Mucosa of rectum (tissue), 2 donors: Measurements from ENCODE around the gene SMARCAD1.

Experiments
- H3K27ac ChIP-seq, 2 donors: one replicate each; pipeline ENCODE4 v1.7.0; 2013; ENCODE audit warnings: inconsistent platforms in 2 of 2, low read depth in 2 of 2, low read length in 2 of 2
- H3K27me3 ChIP-seq, 2 donors: one replicate each; pipeline ENCODE4 v1.7.0; 2013; ENCODE audit warnings: low read length in 2 of 2; ENCODE audit not compliant: control insufficient read depth in 2 of 2, insufficient read depth in 2 of 2
- H3K36me3 ChIP-seq, 2 donors: one replicate each; pipeline ENCODE4 v1.7.0; 2013; ENCODE audit warnings: low read length in 2 of 2; ENCODE audit not compliant: control insufficient read depth in 2 of 2, insufficient read depth in 2 of 2
- H3K4me1 ChIP-seq, 2 donors: one replicate each; pipeline ENCODE4 v1.7.0; 2013; ENCODE audit warnings: low read length in 2 of 2, mild to moderate bottlenecking in 1 of 2; ENCODE audit not compliant: control insufficient read depth in 2 of 2, insufficient read depth in 2 of 2
- H3K4me3 ChIP-seq, 2 donors: one replicate each; pipeline ENCODE4 v1.7.0; 2013; ENCODE audit warnings: low read length in 2 of 2
- H3K9ac ChIP-seq, 2 donors: one replicate each; pipeline ENCODE4 v1.7.0; 2013; ENCODE audit warnings: low read length in 2 of 2, low read depth in 1 of 2, mild to moderate bottlenecking in 1 of 2
- H3K9me3 ChIP-seq, 2 donors: one replicate each; pipeline ENCODE4 v1.7.0; 2013; ENCODE audit warnings: low read length in 2 of 2; ENCODE audit not compliant: control insufficient read depth in 2 of 2
- donor health status: healthy.
- donor health status: Normal muscosa, but diverticular disease.

The SMARCAD1 gene

GRCh38 chr4:94177822-94178221 is 29.8 kb upstream of the SMARCAD1 start:
- Histone ChIP-seq H3K4me1 (no peaks in the 10 kb centered on the region), H3K36me3 (no peaks in the 10 kb centered on the region), H3K27me3 (no peaks in the 10 kb centered on the region), H3K27ac (no peak overlapping the region), H3K4me3 (no peak overlapping the region), H3K9me3 (no peaks in the 10 kb centered on the region), H3K9ac (no peak overlapping the region)

GRCh38 chr4:94181815-94182214 is 25.9 kb upstream of the SMARCAD1 start:
- H3K4me3 ChIP-seq = no peak overlapping the region
- H3K9me3 ChIP-seq = no peaks in the 10 kb centered on the region
- no peak overlapping the region for H3K9ac ChIP-seq
- no peaks in the 10 kb centered on the region for H3K36me3 ChIP-seq
- H3K27ac ChIP-seq = no peak overlapping the region
- no peaks in the 10 kb centered on the region for H3K4me1 ChIP-seq
- no peaks in the 10 kb centered on the region for H3K27me3 ChIP-seq

- no peak overlapping the region for H3K27ac ChIP-seq
- H3K4me3 ChIP-seq = no peak overlapping the region
- no peak overlapping the region for H3K9ac ChIP-seq
- H3K4me1 ChIP-seq = no peaks in the 10 kb centered on the region
- no peaks in the 10 kb centered on the region for H3K9me3 ChIP-seq
- H3K27me3 ChIP-seq = no peaks in the 10 kb centered on the region
- no peaks in the 10 kb centered on the region for H3K36me3 ChIP-seq
These were observed 4.9 kb upstream of the SMARCAD1 start for GRCh38 chr4:94202769-94203168.

GRCh38 chr4:94208266-94208665 is 601 bp downstream of the SMARCAD1 start:
- Histone ChIP-seq H3K4me1 (peaks cover 8 to 10% of the 10 kb centered on the region in 2 donors), H3K9ac (peak overlapping the region; percentile 77 to 78), H3K27ac (peak overlapping the region in 1 of 2 donors; percentile 90)

GRCh38 chr4:94208918-94209317 is 1.3 kb downstream of the SMARCAD1 start:
- peak overlapping the region in 1 of 2 donors; percentile 100 for H3K4me3 ChIP-seq
- no peak overlapping the region for H3K9ac ChIP-seq
- no peaks in the 10 kb centered on the region for H3K9me3 ChIP-seq
- H3K27me3 ChIP-seq = no peaks in the 10 kb centered on the region
- peaks cover 12 to 19% of the 10 kb centered on the region in 2 donors for H3K36me3 ChIP-seq
- peaks cover 8 to 10% of the 10 kb centered on the region in 2 donors for H3K4me1 ChIP-seq
- no peak overlapping the region for H3K27ac ChIP-seq

More at GRCh38 chr4:94208266-94208665, 601 bp downstream of the SMARCAD1 start:
- Histone ChIP-seq H3K4me3 (peak overlapping the region; percentile 99 to 100), H3K9me3 (no peaks in the 10 kb centered on the region), H3K36me3 (peaks cover 5 to 12% of the 10 kb centered on the region in 2 donors), H3K27me3 (no peaks in the 10 kb centered on the region)

DNA sequence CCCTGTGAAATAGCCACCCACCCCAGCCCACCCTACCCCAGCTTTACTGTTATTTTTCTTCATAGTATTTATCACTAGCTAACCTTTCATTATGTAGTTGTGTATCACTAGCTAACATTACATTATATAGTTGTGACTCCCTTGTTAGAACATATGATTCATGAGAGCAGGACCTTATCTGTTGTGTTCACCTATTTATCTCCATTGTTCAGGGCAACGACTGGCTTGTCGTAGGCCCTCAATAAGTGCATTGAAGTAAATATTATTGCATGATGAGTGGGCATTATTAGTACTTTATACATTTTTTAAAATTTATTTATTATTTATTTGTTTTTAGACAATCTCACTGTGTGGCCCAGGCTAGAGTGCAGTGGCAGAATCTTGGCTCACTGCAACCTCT is 4.2 kb downstream of the SMARCAD1 start:
- Histone ChIP-seq H3K4me3 (no peak overlapping the region), H3K27ac (no peak overlapping the region), H3K9ac (no peak overlapping the region), H3K4me1 (peaks cover 8 to 10% of the 10 kb centered on the region in 2 donors), H3K27me3 (no peaks in the 10 kb centered on the region), H3K36me3 (peaks cover 18 to 28% of the 10 kb centered on the region in 2 donors), H3K9me3 (no peaks in the 10 kb centered on the region)

DNA sequence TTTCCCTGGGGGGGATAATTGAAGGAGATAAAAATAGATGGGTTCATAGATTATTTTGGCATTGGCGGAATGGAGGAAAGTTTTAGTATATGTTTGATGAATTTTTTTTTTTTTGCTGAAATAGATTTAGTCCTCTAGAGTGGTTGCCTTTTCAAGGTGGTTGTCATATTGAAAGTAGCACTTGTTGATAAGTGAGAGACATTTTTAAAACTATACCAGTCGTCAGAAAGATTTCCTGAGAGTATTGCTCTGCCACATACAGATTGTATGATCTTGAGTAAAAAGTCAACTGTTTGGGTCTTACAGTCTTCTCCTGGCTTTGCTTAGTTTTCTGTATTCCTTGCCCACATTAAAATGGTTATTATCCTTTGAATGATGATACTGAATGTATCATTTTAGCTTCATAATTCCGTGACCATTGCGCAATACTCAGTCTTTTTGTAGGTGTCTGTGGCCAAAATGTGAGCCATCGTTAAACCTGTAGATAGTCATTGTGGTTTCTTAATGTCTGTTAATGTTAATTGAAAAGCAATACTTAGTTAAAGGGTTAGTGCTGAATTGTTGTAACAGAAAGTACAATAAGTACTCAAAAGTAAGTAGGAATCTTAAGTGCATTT is 7.1 kb downstream of the SMARCAD1 start:
- no peaks in the 10 kb centered on the region for H3K9me3 ChIP-seq
- peaks cover 25 to 34% of the 10 kb centered on the region in 2 donors for H3K36me3 ChIP-seq
- no peak overlapping the region for H3K9ac ChIP-seq
- H3K4me1 ChIP-seq = no peaks in the 10 kb centered on the region
- no peaks in the 10 kb centered on the region for H3K27me3 ChIP-seq
- no peak overlapping the region for H3K4me3 ChIP-seq
- H3K27ac ChIP-seq = no peak overlapping the region

GRCh38 chr4:94216394-94216793 is 8.7 kb downstream of the SMARCAD1 start:
- Histone ChIP-seq H3K27ac (no peak overlapping the region), H3K36me3 (peaks cover 25 to 31% of the 10 kb centered on the region in 2 donors), H3K9ac (no peak overlapping the region), H3K9me3 (no peaks in the 10 kb centered on the region), H3K4me1 (no peaks in the 10 kb centered on the region), H3K27me3 (no peaks in the 10 kb centered on the region), H3K4me3 (no peak overlapping the region)

- no peaks in the 10 kb centered on the region for H3K4me1 ChIP-seq
- no peaks in the 10 kb centered on the region for H3K9me3 ChIP-seq
- H3K27ac ChIP-seq = no peak overlapping the region
- peaks cover 12 to 17% of the 10 kb centered on the region in 2 donors for H3K36me3 ChIP-seq
- H3K27me3 ChIP-seq = no peaks in the 10 kb centered on the region
- H3K9ac ChIP-seq = no peak overlapping the region
- no peak overlapping the region for H3K4me3 ChIP-seq
These were observed 11.7 kb downstream of the SMARCAD1 start for GRCh38 chr4:94219402-94219801.

GRCh38 chr4:94221916-94222315 is 14.3 kb downstream of the SMARCAD1 start:
- H3K27ac ChIP-seq = no peak overlapping the region
- no peaks in the 10 kb centered on the region for H3K27me3 ChIP-seq
- peaks cover 8 to 11% of the 10 kb centered on the region in 2 donors for H3K36me3 ChIP-seq
- H3K9ac ChIP-seq = no peak overlapping the region
- no peaks in the 10 kb centered on the region for H3K4me1 ChIP-seq
- H3K4me3 ChIP-seq = no peak overlapping the region
- no peaks in the 10 kb centered on the region for H3K9me3 ChIP-seq
